Measurements from ENCODE around the gene OVOL2. TPM values are rescaled to one million over a fixed set of nuclear protein-coding genes. Genes with fewer than 3 reads are reported as not detected.

OVOL2 gene
- total and polyA plus RNA-seq, 2 of the 8 experiments (the other 6 are each of a cell fraction or from before 2014, with no cell fraction given), result 11.0 to 11.4 TPM

- peak; percentile 84 for TF ChIP-seq RBBP5 (IDR thresholded peaks at IDR 0.05; ENCODE audit: borderline replicate concordance, low read depth, low read length)
- TF ChIP-seq MAX (IDR thresholded peaks at IDR 0.05), result peak; percentile 26; the same call in 1 of the 2 replicates
- TF ChIP-seq KDM1A (IDR thresholded peaks at IDR 0.05; ENCODE audit: borderline replicate concordance, low read length), result peak; percentile 97
- TF ChIP-seq NANOG (IDR thresholded peaks at IDR 0.05; ENCODE audit: insufficient read depth, low read depth, low read length, poor library complexity, severe bottlenecking), result no peak
- TF ChIP-seq BACH1 (IDR thresholded peaks at IDR 0.05; ENCODE audit: low read length), result no peak
These were observed 1.1 kb upstream of the OVOL2 start (continued) for GRCh38 chr20:18058661-18059467.
